ENCODE results near the gene SKAP1.
"Not testable (repeated sequence)": the region's sequence is repeated elsewhere in the genome, so short reads cannot be mapped to it uniquely, and the experiment has no call there.

SKAP1 gene

GRCh38 chr17:48251950-48252349, 178.1 kb downstream of the SKAP1 start:
- in situ Hi-C loops (cut with MboI; ENCODE audit: low sequenced_read_pairs) = no loop called here

GRCh38 chr17:48250949-48251348, 179.1 kb downstream of the SKAP1 start:
- in situ Hi-C loops (cut with MboI; ENCODE audit: low sequenced_read_pairs) = no loop called here

DNA sequence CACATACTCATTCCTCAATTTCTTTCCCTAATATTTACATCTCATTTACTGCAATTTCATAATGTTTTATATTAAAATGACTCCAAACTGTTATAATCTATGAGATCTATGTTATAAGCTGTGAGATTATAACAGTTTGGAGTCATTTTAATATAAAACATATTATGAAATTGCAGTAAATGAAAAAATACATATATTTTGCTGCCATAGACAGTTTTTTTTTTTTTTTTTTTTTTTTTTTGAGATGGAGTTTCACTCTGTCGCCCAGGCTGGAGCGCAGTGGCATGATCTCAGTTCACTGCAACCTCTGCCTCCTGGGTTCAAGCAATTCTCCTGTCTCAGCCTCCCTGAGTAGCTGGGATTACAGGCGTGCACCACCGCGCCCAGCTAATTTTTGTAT, 180.0 kb downstream of the SKAP1 start:
- in situ Hi-C loops (cut with MboI; ENCODE audit: low sequenced_read_pairs) = not testable (repeated sequence)

- in situ Hi-C loops (cut with MboI; ENCODE audit: low sequenced_read_pairs) = no loop called here
Observed at GRCh38 chr17:48247603-48248002, 182.4 kb downstream of the SKAP1 start.

DNA sequence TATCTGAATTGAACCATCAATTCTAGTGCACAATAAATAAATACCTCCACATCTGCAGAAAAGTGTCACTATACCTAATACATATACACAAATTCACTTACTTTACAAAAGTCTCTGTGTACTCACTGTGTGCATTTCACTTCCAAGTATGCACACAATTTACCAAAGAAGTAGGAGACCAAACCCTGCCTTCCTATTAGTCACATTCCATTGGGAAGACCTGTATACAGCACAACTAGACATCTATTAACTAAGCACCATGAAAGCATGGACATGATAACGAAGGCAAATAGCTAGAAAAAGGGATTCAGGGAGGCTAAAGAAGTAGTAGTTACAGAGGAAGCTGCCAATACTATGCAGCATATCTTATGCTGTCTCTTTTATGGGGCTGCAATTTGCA, 183.0 kb downstream of the SKAP1 start:
- in situ Hi-C loops (cut with MboI; ENCODE audit: low sequenced_read_pairs) = no loop called here

DNA sequence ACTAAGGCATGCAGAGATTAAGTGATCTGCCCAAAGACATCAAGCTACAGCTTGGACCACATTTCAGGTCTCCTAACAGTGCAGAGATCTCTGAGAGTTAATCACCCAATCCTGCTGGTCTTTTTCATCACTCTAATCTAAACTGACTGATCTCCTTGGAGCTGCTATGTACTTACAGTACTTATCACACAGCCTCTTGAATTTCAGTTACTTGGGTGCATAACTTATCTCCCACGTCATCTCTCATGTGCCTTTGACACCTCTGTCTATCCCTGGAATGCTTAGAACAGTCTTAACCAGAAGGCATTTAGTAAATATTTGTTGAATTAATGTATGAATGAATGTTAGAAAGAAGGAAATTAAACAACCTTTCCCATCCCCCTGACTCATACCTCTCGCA, 183.4 kb downstream of the SKAP1 start:
- in situ Hi-C loops (cut with MboI; ENCODE audit: low sequenced_read_pairs) = no loop called here

GRCh38 chr17:48245465-48246033, 184.5 kb downstream of the SKAP1 start:
- in situ Hi-C loops (cut with MboI; ENCODE audit: low sequenced_read_pairs) = not testable (repeated sequence)

DNA sequence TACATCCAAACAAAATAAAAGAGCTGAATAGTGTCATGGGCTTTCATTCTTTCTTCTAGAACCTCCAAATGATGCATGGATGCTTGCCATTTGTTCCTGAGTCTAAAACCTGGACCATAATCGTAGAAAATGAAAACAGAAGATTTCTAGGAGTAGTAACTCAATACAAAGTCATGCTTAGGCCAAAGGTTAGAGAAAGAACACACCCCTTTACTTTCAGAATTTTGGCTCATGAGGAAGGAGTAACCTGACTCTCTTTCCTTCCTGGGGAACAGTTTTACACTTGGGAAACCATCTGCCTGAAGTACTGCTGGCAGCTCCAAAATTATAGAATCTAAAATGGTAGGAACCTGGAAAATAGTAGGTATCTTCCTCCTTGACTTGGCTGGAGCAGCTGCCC, 185.2 kb downstream of the SKAP1 start:
- in situ Hi-C loops (cut with MboI; ENCODE audit: low sequenced_read_pairs) = no loop called here

- in situ Hi-C loops (cut with MboI; ENCODE audit: low sequenced_read_pairs) = no loop called here
Observed at GRCh38 chr17:48244121-48244711, 185.8 kb downstream of the SKAP1 start.

- in situ Hi-C loops (cut with MboI; ENCODE audit: low sequenced_read_pairs) = no loop called here
Observed at GRCh38 chr17:48241770-48242497, 188.1 kb downstream of the SKAP1 start.

- in situ Hi-C loops (cut with MboI; ENCODE audit: low sequenced_read_pairs) = no loop called here
Observed at GRCh38 chr17:48241131-48241591, 188.9 kb downstream of the SKAP1 start.

DNA sequence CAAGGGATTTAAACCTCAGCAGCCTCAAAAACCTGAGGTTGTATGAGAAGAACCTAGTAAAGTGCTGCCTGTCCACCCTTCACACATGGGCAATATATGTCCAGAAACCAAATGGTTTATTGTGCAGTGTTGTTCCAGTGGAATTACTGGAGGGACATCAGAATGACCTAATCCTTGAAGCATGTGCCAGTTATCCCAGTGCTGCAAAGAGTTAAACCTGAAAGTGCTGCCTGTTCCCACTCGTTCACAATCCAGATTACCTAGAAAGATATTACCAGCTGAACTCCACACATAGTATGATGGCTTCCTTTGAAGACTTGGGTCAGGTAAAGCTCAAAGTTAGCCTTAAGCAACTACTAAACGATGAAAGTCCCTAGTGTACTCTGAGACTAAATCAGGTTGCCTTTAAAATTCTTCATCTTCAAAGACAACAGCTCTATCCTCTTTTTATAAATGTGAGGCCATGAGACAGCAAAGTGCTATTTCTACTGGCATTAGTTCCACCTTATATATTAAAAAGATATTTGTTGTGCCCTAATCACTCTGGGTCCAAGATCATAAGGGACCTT, 189.4 kb downstream of the SKAP1 start:
- in situ Hi-C loops (cut with MboI; ENCODE audit: low sequenced_read_pairs) = no loop called here

- in situ Hi-C loops (cut with MboI; ENCODE audit: low sequenced_read_pairs) = no loop called here
Observed at GRCh38 chr17:48240122-48240521, 189.9 kb downstream of the SKAP1 start.

DNA sequence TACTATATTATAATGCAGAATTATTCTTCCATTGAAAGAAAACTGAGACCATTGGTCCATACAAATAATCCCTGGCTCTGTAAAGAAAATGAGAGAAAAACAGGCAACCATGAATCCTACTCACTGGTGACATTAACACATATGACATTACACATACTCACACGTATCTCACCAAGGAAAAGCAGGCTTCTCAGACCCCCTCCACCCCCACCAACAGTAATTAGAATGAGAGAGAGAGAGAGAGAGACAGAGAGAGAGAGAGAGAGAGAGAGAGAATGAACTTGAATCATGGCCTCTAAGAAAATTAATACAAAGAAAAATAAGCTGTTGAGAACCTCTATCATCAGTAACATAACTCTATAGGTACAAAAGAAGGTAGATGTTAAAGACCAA, 190.4 kb downstream of the SKAP1 start:
- in situ Hi-C loops (cut with MboI; ENCODE audit: low sequenced_read_pairs) = no loop called here

GRCh38 chr17:48238933-48239602, 190.9 kb downstream of the SKAP1 start:
- in situ Hi-C loops (cut with MboI; ENCODE audit: low sequenced_read_pairs) = no loop called here

DNA sequence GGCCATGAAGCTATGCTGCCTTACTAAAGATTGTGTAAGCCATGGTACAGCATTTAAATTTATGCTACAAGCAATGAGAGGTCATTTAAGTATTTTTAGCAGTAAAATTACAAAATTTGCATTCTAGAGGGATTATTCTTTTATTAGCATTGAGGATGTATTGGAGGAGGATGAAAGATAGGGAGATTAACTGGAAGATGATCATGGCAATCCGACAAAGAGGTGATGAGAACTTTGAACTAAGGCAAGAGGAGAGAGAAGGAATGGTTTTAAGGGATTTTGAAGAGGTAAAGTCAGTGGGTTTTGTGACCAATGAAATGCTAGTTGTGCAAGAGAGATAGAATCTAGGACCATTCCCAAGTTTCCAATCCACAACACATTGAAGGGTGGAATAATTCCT, 192.6 kb downstream of the SKAP1 start:
- in situ Hi-C loops (cut with MboI; ENCODE audit: low sequenced_read_pairs) = no loop called here

- in situ Hi-C loops (cut with MboI; ENCODE audit: low sequenced_read_pairs) = no loop called here
Observed at GRCh38 chr17:48236681-48237134, 193.3 kb downstream of the SKAP1 start.

DNA sequence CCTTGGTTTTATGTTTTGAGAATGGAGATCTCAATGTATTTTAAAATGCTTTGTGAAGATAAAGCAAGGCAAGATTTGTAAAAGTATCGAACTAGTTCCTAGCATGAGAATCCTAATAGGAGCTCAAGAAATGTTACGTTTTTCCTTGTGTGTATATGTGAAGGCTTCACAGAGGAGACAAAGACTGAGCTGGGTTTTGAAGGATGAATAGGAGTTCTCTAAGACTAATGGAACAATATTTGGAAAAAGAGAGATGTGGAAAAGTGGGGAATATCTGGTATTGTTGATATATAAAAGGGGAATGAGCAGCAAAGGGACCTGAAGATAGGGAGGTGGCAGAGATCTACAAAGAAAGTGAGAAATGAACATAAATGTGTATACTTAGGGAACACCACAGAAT, 195.1 kb downstream of the SKAP1 start:
- in situ Hi-C loops (cut with MboI; ENCODE audit: low sequenced_read_pairs) = no loop called here

- in situ Hi-C loops (cut with MboI; ENCODE audit: low sequenced_read_pairs) = no loop called here
Observed at GRCh38 chr17:48231995-48232959, 197.7 kb downstream of the SKAP1 start.

GRCh38 chr17:48229936-48230335, 200.1 kb downstream of the SKAP1 start:
- in situ Hi-C loops (cut with MboI; ENCODE audit: low sequenced_read_pairs) = no loop called here
